ENCODE measurements around the gene DHRSX.
"Not testable (repeated sequence)": the region's sequence is repeated elsewhere in the genome, so short reads cannot be mapped to it uniquely, and the experiment has no call there.

Gene DHRSX

GRCh38 chrX:2374086-2374485 is 126.7 kb downstream of the DHRSX start:
- no peaks in the 10 kb centered on the region for H3K9me3 ChIP-seq (ENCODE audit: control insufficient read depth, insufficient read depth, low read length)
- H3K4me1 ChIP-seq (ENCODE audit: insufficient read depth, low read length), result peaks cover 3% of the 10 kb centered on the region; the same call in 1 of the 2 replicates
- H3K9ac ChIP-seq (ENCODE audit: low read depth, low read length), result no peak overlapping the region
- no peaks in the 10 kb centered on the region for H3K36me3 ChIP-seq (ENCODE audit: insufficient read depth, low read length)

DNA sequence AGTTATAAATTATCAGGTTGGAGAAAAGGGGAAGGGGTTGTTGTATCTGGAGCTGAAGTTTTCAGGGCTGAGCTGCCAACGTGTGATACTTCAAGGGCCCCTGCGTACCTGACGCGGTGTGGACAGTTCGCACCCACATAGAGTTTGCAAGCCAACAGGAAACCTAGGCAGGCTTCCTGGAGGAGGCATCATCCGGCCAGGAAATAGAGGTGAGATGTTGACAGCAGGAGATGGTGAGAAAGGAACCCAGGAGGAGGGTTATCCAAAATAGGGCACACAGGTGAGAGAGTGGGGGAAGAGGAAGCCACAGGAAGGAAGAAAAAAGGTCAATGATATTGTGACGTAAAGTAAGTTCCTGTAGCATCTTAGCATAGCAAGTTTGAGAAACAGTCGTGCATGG is 127.2 kb downstream of the DHRSX start:
- peaks cover 3% of the 10 kb centered on the region; the same call in 1 of the 2 replicates for H3K4me1 ChIP-seq (ENCODE audit: insufficient read depth, low read length)
- no peaks in the 10 kb centered on the region for H3K9me3 ChIP-seq (ENCODE audit: control insufficient read depth, insufficient read depth, low read length)
- H3K9ac ChIP-seq (ENCODE audit: low read depth, low read length), result no peak overlapping the region
- H3K36me3 ChIP-seq (ENCODE audit: insufficient read depth, low read length), result no peaks in the 10 kb centered on the region

DNA sequence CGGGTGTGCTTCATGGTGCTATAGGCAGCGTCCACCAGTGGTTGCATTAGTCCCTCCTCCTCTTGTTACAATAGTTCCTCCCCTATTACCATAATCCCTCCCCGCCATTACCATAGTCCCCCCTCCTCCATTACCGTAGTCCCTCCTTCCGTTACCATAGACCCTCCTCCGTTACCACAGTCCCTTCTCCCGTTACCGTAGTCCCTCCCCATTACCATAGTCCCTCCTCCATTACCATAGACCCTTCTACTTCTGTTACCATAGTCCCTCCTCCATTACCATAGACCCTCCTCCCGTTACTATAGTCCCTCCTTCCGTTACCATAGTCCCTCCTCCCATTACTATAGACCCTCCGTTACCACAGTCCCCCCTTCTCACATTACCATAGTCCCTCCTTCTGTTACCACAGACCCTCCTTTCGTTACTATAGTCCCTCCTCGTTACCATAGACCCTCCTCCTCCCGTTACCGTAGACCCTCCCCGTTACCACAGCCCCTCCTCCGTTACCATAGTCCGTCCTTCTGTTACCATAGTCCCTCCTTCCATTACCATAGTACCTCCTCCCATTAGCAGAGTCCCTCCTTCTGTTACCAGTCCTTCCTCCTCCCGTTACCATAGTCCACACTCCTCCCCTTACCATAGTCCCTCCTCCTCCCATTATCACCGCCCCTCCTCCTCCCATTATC is 129.6 kb downstream of the DHRSX start:
- H3K36me3 ChIP-seq (ENCODE audit: insufficient read depth, low read length), result no peaks in the 10 kb centered on the region
- H3K4me1 ChIP-seq (ENCODE audit: insufficient read depth, low read length), result peaks cover 3% of the 10 kb centered on the region; the same call in 1 of the 2 replicates
- H3K9ac ChIP-seq (ENCODE audit: low read depth, low read length), result peak overlapping the region; percentile 22; the same call in 1 of the 2 replicates
- no peaks in the 10 kb centered on the region for H3K9me3 ChIP-seq (ENCODE audit: control insufficient read depth, insufficient read depth, low read length)

- Histone ChIP-seq H3K9ac (ENCODE audit: low read depth, low read length) (peak overlapping the region; percentile 38; the same call in 1 of the 2 replicates), H3K4me1 (ENCODE audit: insufficient read depth, low read length) (peaks cover 3% of the 10 kb centered on the region; the same call in 1 of the 2 replicates), H3K9me3 (ENCODE audit: control insufficient read depth, insufficient read depth, low read length) (no peaks in the 10 kb centered on the region), H3K36me3 (ENCODE audit: insufficient read depth, low read length) (no peaks in the 10 kb centered on the region)
Observed at GRCh38 chrX:2370456-2370855, 130.3 kb downstream of the DHRSX start.

- peaks cover 3% of the 10 kb centered on the region; the same call in 1 of the 2 replicates for H3K4me1 ChIP-seq (ENCODE audit: insufficient read depth, low read length)
- no peaks in the 10 kb centered on the region for H3K36me3 ChIP-seq (ENCODE audit: insufficient read depth, low read length)
- no peak overlapping the region for H3K9ac ChIP-seq (ENCODE audit: low read depth, low read length)
- no peaks in the 10 kb centered on the region for H3K9me3 ChIP-seq (ENCODE audit: control insufficient read depth, insufficient read depth, low read length)
Observed at GRCh38 chrX:2369206-2369605, 131.6 kb downstream of the DHRSX start.

DNA sequence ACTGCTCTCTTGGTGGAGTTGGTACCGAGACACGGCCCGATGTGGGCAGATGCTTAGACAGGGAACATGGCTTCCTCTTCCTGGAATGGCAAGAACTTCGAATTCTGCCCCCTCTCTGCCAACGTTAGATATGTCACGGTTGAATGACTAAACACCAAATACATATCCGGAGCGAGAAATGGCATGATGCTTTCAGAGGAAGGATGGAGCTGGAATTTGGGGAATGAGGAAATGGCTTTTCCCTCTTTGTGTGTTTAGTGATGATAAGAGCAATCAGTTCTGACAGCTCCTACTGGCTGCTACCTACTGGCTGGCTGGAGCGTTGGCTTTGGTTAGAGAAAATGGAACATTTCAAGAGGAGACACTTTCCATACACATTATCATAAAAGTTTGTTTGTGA is 140.0 kb downstream of the DHRSX start:
- Histone ChIP-seq H3K9ac (ENCODE audit: low read depth, low read length) (no peak overlapping the region), H3K9me3 (ENCODE audit: control insufficient read depth, insufficient read depth, low read length) (no peaks in the 10 kb centered on the region), H3K36me3 (ENCODE audit: insufficient read depth, low read length) (no peaks in the 10 kb centered on the region; the same call in 1 of the 2 replicates), H3K4me1 (ENCODE audit: insufficient read depth, low read length) (no peaks in the 10 kb centered on the region)

DNA sequence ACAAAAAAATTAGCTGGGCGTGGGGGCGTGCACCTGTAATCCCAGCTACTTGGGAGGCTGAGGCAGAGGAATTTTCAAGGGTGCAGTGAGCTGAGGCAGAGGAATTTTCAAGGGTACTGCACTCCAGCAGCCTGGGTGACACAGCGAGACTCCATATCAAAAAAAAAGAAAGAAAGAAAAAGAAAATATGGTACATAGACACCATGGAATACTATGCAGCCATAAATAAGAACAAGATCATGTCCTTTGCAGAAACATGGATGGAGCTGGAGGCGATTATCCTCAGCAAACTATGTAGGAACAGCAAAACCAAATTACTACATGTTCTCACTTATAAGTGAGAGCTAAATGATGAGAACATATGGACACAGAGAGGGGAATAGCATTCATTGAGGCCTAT is 141.3 kb downstream of the DHRSX start:
- H3K9me3 ChIP-seq (ENCODE audit: control insufficient read depth, insufficient read depth, low read length); H3K36me3 ChIP-seq (ENCODE audit: insufficient read depth, low read length); H3K9ac ChIP-seq (ENCODE audit: low read depth, low read length); H3K4me1 ChIP-seq (ENCODE audit: insufficient read depth, low read length): not testable (repeated sequence)

DNA sequence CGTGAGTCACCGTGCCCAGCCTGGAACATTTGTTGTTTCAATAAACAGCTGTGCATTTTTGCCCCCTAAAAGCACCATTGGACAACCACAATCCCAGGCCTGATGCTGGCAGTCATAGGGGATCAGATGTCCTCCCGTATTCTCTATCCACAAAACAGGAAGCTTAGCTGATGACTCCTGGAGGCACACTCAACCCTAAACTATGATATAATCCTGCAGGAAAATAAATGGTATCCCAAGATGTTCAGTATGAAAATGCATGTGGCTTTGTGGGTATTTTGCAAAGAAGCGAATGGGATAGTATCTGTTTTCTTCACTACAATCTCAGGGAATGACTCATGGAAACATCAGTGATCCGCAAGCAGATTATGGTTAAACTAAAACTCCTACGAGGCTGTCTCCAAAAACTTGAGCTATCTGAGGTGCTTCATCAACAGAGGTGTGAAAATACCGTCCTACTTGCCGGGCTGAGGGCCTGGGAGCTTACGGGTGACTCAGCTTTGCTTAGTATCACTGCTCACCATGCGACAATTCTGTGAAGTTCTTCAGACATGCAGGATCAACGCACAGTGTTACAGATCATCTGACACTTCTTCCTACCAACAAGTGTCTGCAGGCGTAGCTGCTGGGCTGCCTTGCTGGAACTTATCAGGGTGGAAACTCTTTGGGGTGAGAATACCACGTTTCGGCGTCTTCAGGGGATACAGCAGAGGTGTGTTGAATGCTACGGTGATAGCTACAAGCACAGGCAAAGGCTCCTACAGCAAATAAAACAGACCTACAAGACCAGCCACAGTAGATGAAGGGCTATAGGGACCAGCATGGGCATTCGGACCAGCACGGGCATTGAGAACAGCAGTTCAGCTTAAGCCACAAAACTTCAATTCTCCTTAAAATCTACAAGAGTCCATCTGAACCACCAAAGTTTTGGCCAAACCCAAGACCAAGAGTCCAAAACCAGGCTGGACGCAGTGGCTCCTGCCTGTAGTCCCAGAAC is 148.5 kb downstream of the DHRSX start:
- no peaks in the 10 kb centered on the region for H3K4me1 ChIP-seq (ENCODE audit: insufficient read depth, low read length)
- no peaks in the 10 kb centered on the region for H3K36me3 ChIP-seq (ENCODE audit: insufficient read depth, low read length)
- no peak overlapping the region for H3K9ac ChIP-seq (ENCODE audit: low read depth, low read length)

DNA sequence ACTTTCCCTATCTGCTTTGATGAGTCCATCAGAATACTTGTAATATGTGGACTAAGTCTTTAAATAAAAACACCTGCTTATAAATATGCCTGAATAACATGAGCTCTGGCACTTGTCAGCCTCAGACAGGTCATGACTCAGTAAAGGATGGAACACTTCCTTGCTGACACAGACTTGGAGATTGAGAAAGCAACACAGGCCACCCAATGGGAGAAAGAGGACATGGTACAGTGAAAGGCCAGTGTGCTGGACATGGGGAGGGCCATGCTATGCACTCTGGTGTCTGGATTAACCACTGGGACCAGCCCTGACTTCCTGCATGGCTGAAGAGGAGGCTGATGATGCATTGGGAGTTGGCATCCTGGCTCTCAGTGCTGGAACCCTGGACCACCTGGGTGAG is 149.5 kb downstream of the DHRSX start:
- Histone ChIP-seq H3K9ac (ENCODE audit: low read depth, low read length) (no peak overlapping the region), H3K36me3 (ENCODE audit: insufficient read depth, low read length) (no peaks in the 10 kb centered on the region), H3K9me3 (ENCODE audit: control insufficient read depth, insufficient read depth, low read length) (no peaks in the 10 kb centered on the region), H3K4me1 (ENCODE audit: insufficient read depth, low read length) (no peaks in the 10 kb centered on the region)

More for the DNA sequence above, 148.5 kb downstream of the DHRSX start:
- no peaks in the 10 kb centered on the region for H3K9me3 ChIP-seq (ENCODE audit: control insufficient read depth, insufficient read depth, low read length)

- not testable (repeated sequence) for H3K4me1 ChIP-seq (ENCODE audit: insufficient read depth, low read length); H3K36me3 ChIP-seq (ENCODE audit: insufficient read depth, low read length)
Observed at GRCh38 chrX:2350703-2351102, 150.1 kb downstream of the DHRSX start.

GRCh38 chrX:2350036-2350435 is 150.7 kb downstream of the DHRSX start:
- not testable (repeated sequence) for H3K36me3 ChIP-seq (ENCODE audit: insufficient read depth, low read length); H3K9ac ChIP-seq (ENCODE audit: low read depth, low read length); H3K9me3 ChIP-seq (ENCODE audit: control insufficient read depth, insufficient read depth, low read length); H3K4me1 ChIP-seq (ENCODE audit: insufficient read depth, low read length)

More at GRCh38 chrX:2350703-2351102, 150.1 kb downstream of the DHRSX start:
- H3K9ac ChIP-seq (ENCODE audit: low read depth, low read length); H3K9me3 ChIP-seq (ENCODE audit: control insufficient read depth, insufficient read depth, low read length): not testable (repeated sequence)

- Histone ChIP-seq H3K36me3 (ENCODE audit: insufficient read depth, low read length) (no peaks in the 10 kb centered on the region), H3K9me3 (ENCODE audit: control insufficient read depth, insufficient read depth, low read length) (no peaks in the 10 kb centered on the region)
Observed at GRCh38 chrX:2348211-2348610, 152.6 kb downstream of the DHRSX start.

DNA sequence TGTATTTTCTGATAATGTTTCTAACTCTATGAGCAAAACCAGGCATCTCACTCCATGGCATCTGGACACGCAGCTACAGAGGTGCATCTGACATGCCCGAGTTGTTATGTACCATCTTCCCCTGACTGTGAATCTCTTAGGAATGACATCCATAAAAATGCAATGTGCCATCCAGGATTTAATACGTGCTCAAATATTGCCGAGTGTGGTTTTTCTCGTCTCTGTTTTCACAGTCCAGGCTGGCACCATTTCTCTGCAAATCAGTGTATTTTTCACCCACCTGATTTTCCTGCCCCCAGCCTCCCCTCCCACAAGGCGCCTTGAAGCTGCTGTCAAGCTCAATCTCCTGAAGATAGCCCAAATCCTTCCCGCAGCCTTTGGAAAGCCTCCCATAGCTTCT is 154.6 kb downstream of the DHRSX start:
- Histone ChIP-seq H3K36me3 (ENCODE audit: insufficient read depth, low read length) (no peaks in the 10 kb centered on the region), H3K9me3 (ENCODE audit: control insufficient read depth, insufficient read depth, low read length) (no peaks in the 10 kb centered on the region), H3K4me1 (ENCODE audit: insufficient read depth, low read length) (no peaks in the 10 kb centered on the region), H3K9ac (ENCODE audit: low read depth, low read length) (no peak overlapping the region)

More at GRCh38 chrX:2348211-2348610, 152.6 kb downstream of the DHRSX start:
- H3K9ac ChIP-seq (ENCODE audit: low read depth, low read length), result no peak overlapping the region
- no peaks in the 10 kb centered on the region for H3K4me1 ChIP-seq (ENCODE audit: insufficient read depth, low read length)

DNA sequence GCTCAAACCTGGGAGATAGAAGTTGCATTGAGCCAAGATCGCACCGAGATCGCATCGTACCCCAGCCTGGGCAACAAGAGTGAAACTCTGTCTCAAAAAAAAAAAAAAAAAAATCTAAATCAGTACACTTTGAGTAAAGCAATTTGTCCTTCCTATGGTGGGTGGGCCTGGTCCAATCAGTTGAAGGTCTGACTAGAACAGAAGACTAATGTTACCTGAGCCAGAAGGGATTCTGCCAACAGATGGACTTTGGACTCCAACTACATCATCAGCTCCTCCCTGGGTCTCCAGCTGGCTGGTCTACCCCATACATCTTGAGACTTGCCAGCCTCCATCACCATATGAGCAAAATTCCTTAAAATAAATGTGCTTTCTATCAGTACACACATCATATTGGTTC is 155.2 kb downstream of the DHRSX start:
- Histone ChIP-seq H3K4me1 (ENCODE audit: insufficient read depth, low read length) (no peaks in the 10 kb centered on the region), H3K9ac (ENCODE audit: low read depth, low read length) (no peak overlapping the region), H3K9me3 (ENCODE audit: control insufficient read depth, insufficient read depth, low read length) (no peaks in the 10 kb centered on the region), H3K36me3 (ENCODE audit: insufficient read depth, low read length) (no peaks in the 10 kb centered on the region)

Measured in ES-I3 (cell line).